ENCODE data around the gene RD3L. TPM values are rescaled to one million over a fixed set of nuclear protein-coding genes. Genes with fewer than 3 reads are reported as not detected.

Gene RD3L
- total and polyA plus RNA-seq, 2 experiments from 2014 or later, result not detected

DNA sequence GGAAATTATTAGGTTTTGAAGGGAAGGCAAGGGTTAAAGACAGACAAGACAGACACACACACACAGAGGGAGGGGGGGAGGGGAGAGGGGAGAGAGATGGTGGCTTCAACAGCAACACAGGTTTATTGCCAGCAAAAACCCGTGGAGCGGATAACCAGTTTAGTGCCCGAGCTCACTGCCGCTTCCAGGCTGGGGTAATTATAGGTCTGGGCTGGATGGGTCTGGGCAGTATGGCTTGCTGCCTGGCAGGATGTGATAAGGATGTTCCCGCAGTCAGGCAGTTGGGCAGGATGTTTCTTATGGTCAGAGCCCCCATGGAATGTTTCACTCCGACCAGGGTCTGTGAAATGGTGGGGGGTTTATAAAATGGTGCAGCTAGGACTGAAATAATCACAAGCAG, 18.5 kb downstream of the RD3L start:
- H3K4me3 ChIP-seq, result no peak overlapping the region
- no peaks in the 10 kb centered on the region; the same call in 1 of the 2 replicates for H4K20me1 ChIP-seq (replicated peaks; ENCODE audit: insufficient read depth)
- H3K27me3 Mint-ChIP-seq (ENCODE audit: insufficient read depth, low read depth, poor library complexity), result no peaks in the 10 kb centered on the region
- peaks cover 23% of the 10 kb centered on the region for H3K79me2 ChIP-seq (replicated peaks; ENCODE audit: insufficient read depth)
- H3K36me3 Mint-ChIP-seq (ENCODE audit: low read depth), result peaks cover 3% of the 10 kb centered on the region; the same call in 1 of the 3 replicates
- H3K4me1 ChIP-seq (ENCODE audit: insufficient read depth), result no peaks in the 10 kb centered on the region; the same call in 1 of the 2 replicates
- no peaks in the 10 kb centered on the region for H3K9me3 Mint-ChIP-seq
- ATAC-seq (no peak), DNase-seq (ENCODE audit: low spot score) (no peak)
- H3K4me1 Mint-ChIP-seq, result peaks cover 8% of the 10 kb centered on the region; the same call in 2 of the 3 replicates
- H3K4me2 ChIP-seq, result no peak overlapping the region
- no peak for TF ChIP-seq EZH2 (IDR thresholded peaks at IDR 0.05; ENCODE audit: low read depth, unreplicated experiment)
- TF ChIP-seq ZNF331 (CRISPR knock-in tag; IDR thresholded peaks at IDR 0.05; ENCODE audit: low read depth), result no peak
- TF ChIP-seq POLR2AphosphoS5 (IDR thresholded peaks at IDR 0.05; ENCODE audit: low read depth), result no peak
- TF ChIP-seq, protein P1, sequence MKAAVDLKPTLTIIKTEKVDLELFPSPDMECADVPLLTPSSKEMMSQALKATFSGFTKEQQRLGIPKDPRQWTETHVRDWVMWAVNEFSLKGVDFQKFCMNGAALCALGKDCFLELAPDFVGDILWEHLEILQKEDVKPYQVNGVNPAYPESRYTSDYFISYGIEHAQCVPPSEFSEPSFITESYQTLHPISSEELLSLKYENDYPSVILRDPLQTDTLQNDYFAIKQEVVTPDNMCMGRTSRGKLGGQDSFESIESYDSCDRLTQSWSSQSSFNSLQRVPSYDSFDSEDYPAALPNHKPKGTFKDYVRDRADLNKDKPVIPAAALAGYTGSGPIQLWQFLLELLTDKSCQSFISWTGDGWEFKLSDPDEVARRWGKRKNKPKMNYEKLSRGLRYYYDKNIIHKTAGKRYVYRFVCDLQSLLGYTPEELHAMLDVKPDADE (IDR thresholded peaks at IDR 0.05), result no peak
- no peak for TF ChIP-seq EZH2phosphoT487 (IDR thresholded peaks at IDR 0.05; ENCODE audit: unreplicated experiment)
- no peak for TF ChIP-seq NANOG (IDR thresholded peaks at IDR 0.05; ENCODE audit: borderline replicate concordance)
- TF ChIP-seq STAT1 (IDR thresholded peaks at IDR 0.05; ENCODE audit: unreplicated experiment), result no peak
- no peak for TF ChIP-seq ZNF114 (CRISPR knock-in tag; IDR thresholded peaks at IDR 0.05)
- TF ChIP-seq JUNB (IDR thresholded peaks at IDR 0.05; ENCODE audit: unreplicated experiment), result no peak
- TF ChIP-seq CREB1 (CRISPR knock-in tag; IDR thresholded peaks at IDR 0.05; ENCODE audit: low read depth), result no peak
- TF ChIP-seq, protein P2, sequence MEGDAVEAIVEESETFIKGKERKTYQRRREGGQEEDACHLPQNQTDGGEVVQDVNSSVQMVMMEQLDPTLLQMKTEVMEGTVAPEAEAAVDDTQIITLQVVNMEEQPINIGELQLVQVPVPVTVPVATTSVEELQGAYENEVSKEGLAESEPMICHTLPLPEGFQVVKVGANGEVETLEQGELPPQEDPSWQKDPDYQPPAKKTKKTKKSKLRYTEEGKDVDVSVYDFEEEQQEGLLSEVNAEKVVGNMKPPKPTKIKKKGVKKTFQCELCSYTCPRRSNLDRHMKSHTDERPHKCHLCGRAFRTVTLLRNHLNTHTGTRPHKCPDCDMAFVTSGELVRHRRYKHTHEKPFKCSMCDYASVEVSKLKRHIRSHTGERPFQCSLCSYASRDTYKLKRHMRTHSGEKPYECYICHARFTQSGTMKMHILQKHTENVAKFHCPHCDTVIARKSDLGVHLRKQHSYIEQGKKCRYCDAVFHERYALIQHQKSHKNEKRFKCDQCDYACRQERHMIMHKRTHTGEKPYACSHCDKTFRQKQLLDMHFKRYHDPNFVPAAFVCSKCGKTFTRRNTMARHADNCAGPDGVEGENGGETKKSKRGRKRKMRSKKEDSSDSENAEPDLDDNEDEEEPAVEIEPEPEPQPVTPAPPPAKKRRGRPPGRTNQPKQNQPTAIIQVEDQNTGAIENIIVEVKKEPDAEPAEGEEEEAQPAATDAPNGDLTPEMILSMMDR (conservative IDR thresholded peaks at IDR 0.05; ENCODE audit: low read depth in 2 of 2), result no peak
- no peak for TF ChIP-seq ZNF462 (CRISPR knock-in tag; IDR thresholded peaks at IDR 0.05)
- no peak for TF ChIP-seq REST (IDR thresholded peaks at IDR 0.05; ENCODE audit: unreplicated experiment)
- H3F3A ChIP-seq (replicated peaks; ENCODE audit: low read depth), result no peaks in the 10 kb centered on the region
- no peak overlapping the region for H3K4me3 Mint-ChIP-seq
- H3K27ac ChIP-seq (ENCODE audit: low read depth), result no peak overlapping the region
- peak overlapping the region; percentile 73; the same call in 1 of the 2 replicates for H2AFZ ChIP-seq
- H3K27me3 ChIP-seq (ENCODE audit: insufficient read depth), result no peaks in the 10 kb centered on the region
- H3K9me2 ChIP-seq (ENCODE audit: insufficient read depth), result no peaks in the 10 kb centered on the region
- H3K27ac Mint-ChIP-seq, result no peak overlapping the region
- no peaks in the 10 kb centered on the region for H3K36me3 ChIP-seq (ENCODE audit: insufficient read depth)

Data from GM23338 (cell line).